Activated T-cell treated with anti-CD3 and anti-CD28 coated beads for 48 hours (primary cell): ENCODE data around the gene ADSS1.

Experiments used
- DNase-seq: peaks from one replicate; pipeline ENCODE4 v3.0.0-alpha.2; 2020; ENCODE audit warnings: low read depth

ADSS1 gene

GRCh38 chr14:104723651-104724406 is at the start of gene ADSS1:
Gene ADSS1, plus strand, starts transcription at chr14:104724229. Its CDS starts 42 bp downstream, at chr14:104724271.
- peak; percentile 51 for DNase-seq

GRCh38 chr14:104675447-104675846 is 48.6 kb upstream of the ADSS1 start:
- DNase-seq = no peak

DNA sequence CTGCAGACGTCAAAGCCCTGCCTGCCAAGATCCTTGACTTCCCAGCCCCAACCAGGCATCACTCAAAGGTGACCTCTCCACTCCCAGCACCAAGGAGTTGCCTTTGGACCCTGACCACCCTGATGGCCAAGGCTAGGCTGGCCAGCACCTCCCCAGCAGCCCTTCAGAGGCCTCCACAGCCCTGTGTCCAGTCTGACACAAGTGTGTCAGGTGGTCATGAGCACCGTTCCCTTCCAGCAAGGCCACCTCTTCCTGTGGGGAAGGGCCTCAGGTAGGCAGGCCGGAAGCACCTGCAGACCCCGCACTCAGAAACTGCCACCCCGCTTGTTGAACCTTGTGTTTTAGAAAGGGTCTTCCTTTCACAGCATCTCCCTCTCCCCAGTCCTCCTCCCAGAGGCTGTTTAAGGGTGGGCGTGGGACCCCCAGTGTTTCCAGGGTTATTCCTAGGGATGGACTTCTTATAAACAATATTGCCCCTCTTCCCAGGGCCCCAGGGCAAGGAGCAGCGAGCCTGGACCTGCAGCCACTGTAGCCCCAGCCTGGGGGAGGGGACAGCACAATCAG is 47.8 kb upstream of the ADSS1 start:
- DNase-seq = no peak

DNA sequence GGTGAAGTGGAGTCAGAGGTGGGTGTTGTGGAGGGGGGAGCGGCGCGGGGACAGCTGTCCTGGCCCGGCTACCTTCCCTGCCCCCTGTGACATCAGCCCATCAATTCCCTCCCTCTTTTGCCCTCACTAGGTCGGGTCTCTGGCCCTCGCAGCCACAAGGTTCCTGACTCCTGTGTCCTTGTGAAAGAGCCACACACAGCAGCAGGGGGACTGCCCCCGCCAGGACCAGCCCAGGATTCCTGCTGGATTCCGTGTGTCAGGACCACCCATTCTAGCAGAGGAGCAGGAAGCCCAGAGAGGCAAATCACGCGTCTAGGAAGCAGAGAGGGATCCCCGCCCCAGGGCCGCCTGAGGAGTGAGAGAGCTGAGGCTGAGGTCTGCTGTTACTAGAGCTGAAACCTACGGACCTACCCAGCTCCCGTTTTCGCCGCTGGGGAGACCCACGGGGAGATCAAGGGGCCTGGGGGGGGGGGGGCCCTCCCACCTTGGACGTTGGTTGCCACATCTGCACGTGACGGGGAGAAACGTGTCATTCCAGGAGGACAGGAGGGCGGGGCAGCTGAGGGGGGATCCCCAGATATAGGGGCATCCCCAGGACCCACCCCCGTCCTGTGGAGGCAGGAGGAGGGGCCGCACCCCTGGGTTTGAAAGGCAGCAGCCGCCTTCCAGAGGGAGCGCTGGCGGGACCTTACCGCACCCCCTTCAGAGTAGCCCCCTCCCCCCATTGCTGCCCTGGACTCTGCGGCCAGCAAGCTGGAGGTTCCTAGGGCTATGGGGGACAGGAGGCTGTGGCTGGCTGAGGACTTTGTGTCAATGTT is 47.1 kb upstream of the ADSS1 start:
- peak; percentile 48 for DNase-seq

- DNase-seq = peak; percentile 72
Measured at GRCh38 chr14:104677512-104678332, 46.3 kb upstream of the ADSS1 start.

DNA sequence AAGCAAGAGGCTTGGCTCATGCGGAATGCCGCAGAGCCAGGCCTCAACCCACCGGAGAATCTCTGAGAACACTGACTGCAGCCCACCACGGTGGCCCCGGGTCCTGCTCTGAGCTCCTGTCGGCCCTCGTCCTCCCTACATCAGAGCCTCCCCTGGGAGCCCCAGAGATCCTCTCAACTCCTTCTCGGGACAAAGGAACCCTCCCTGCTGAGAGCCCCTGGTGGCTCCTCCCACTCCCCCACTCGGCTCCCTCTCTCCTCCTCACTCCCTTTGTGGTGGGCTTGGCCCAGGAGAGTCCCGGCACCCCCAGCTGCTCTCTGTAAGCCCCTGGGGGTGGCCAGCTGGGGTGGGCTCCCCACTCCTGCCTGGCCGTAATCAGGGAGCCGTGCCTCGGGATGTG is 45.7 kb upstream of the ADSS1 start:
- DNase-seq = no peak

DNA sequence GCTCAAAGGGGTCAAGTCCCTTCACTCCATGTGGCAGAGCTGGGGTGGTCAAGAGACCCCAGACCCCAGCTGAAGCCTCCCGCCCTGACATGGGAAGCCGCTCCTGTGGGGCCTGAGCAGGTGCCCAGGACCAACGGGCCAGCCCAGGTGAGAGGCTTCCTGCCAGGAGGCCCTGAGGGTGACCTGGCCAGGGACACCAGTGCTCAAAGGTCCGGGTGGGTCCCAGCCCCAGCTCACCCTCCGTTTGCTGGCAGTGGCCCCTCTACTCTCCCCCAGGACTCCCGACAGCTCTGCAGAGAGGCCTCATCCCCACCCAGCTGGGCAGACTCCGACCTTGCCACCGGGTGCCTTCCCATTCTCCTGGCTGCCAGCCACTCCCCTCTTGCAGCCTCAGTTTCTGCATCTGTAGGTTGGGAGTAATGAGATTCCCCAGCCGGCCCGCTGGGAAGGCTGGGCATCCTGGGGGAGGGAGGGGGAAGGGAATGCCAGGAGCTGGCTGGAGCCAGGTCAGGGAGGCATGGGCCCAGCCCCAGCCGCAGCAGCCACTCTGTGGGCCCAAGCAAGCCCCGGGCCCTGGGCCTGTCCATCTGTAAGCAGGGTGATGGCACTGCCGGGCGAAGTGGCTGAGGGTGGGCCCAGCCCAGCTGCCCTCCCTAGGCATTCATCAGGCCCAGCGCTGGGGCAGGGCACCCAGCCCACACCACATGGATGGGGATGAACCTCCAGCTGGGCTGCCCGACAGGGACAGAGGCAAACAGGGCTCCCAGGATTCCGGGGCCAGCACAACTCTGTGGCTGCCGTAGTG is 44.9 kb upstream of the ADSS1 start:
- DNase-seq = no peak

DNA sequence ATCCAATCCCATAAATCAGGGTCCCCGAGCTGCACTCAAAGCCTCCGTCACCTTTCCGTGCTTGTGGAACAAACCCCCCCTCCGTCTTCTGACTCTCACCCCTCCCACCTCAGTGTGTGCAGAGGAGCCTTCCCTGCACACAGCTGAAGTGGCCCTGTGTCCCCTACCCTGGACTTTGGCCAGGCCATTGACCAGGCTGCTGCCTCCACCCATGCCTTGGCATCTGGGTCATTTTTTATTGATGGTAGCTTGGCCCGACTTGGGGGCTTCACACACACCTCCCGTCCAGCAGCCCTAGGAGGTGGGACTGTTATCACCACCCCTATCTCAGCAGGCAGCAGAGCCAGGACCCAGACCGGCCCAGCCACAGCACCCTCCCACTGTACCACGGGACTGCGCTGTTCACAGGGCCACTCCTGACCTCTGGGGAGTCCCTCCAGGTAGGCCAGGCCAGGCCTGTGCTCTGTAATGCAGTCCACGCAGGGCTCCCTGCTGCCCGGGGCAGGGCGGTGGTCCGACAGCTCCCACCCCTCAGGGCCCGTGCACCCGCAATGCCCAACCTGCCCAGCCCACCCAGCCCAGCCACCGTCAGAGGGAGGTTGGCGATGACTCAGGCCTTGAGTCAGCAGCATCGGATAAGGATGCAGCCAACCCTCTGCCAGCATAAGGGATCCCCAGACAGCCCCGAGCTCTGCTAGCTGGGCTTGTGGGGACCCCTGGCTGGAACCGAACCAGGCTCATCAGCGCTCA is 43.8 kb upstream of the ADSS1 start:
- DNase-seq = no peak

DNA sequence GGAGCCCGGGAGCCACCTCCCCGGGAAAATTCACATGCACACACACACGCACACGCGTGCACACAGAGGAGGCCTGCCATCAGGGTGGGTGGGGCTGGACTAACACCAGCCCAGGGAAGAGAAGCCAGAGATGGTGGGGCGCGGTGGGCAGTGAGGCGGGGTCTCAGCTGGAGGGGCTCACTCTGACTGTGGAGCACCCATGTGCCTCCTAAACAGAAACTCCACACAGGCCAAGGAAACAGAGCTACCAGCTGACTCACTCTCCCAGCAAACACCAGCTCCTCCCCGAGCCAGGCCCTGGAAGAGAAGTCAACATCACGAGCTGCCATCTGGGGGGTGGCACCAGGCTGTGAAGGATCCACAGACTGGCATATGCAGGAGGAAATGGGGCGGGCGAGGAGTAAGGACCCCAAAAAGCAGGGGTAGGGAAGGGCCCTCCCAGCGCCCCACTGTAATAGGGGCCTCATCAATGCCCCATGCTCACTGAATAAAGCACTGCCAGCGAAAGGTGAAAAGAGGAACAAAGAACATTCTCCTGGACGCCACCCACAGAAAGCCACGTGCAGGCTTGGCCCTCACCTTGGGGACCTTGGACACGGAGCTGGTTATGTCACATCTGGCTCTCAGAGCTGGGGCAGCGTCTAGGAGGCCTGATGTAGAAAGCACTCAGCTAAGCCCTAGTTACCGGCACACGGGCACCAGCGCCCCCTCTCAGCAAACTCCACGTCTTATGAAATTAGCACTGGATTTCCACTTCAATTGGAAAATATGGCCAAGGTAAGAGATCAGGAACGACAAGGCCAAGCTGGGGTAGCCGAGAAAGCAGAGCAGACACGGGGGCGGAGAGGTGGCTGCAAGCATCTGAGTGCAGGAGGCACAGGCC is 43.0 kb upstream of the ADSS1 start:
- no peak for DNase-seq

DNA sequence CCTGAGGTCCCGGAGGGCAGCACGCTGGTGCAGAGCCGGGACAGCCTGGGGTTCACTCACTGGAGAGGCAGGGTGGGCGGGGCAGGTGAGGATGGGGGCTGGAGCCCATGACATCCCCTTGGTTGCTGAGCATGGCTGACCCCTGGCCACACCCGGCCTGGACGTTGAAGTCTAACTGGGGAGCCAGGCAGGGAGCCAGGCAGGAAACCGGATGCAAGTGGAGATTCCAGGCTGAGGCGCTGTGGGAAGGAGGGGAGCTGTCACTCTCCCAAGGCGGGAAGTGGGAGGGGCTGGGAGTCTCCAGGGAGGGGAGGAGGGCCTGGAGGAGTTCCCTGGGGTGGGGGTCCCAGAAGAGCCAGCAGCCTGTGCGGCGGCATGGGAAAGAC is 42.3 kb upstream of the ADSS1 start:
- no peak for DNase-seq

- no peak for DNase-seq
Measured at GRCh38 chr14:104682107-104682593, 41.9 kb upstream of the ADSS1 start.

DNA sequence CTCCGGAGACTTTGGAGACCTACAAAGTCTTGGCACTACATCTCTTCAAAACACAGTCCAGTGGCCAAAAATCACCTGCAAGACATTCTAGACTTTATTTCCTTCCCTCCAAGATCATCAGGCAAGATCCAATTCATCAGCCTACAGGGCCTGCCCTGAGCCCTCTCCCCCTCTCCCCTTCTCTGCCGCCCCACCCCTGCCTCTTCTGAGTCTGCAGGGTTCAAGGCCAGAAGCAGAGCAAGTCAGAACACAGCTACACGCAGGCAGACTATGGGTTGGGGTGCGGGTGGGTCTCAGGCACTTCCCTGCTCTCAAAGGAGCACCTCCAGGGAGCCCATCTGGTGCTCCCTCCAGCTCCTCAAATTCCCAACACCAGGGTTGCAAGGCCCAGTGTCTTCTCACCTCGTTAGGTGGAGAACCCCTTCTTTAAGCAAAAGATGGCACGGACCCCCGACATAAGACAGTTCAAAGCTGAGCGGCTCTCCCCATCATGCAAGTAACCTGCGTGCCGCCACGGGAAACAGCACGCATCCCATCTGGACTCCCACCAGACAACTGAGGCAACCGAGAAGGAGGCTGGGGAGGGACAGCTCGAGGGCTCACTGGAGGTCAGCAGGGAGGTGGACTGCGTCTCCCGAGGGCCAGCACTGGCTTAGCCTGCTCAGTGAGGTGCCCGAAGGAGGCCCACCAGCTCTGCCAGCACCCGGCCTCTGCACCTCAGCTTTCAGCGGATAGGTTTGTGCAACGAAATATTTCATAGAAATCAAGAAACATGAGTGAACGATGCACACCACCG is 40.2 kb upstream of the ADSS1 start:
- DNase-seq = no peak

DNA sequence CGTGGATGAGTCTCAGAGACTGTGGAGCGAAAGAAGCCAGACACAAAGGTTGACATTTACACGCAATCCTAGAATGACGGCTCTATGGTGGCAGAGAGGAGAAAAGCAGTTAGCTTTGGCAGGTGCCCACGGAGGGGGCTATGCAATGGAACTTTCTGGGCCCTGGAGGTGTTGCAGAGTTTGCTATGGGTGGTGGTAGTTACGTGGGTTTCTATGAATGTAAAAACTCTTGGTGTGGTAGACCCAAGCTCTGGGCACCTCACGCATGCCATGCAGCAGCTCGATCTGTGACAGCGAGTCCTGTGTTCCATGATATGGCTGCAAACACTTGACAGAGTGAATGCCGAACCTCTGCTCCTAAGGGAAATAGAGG is 39.6 kb upstream of the ADSS1 start:
- no peak for DNase-seq

GRCh38 chr14:104685216-104685997 is 38.6 kb upstream of the ADSS1 start:
- no peak for DNase-seq

GRCh38 chr14:104685998-104686610 is 37.9 kb upstream of the ADSS1 start:
- no peak for DNase-seq

DNA sequence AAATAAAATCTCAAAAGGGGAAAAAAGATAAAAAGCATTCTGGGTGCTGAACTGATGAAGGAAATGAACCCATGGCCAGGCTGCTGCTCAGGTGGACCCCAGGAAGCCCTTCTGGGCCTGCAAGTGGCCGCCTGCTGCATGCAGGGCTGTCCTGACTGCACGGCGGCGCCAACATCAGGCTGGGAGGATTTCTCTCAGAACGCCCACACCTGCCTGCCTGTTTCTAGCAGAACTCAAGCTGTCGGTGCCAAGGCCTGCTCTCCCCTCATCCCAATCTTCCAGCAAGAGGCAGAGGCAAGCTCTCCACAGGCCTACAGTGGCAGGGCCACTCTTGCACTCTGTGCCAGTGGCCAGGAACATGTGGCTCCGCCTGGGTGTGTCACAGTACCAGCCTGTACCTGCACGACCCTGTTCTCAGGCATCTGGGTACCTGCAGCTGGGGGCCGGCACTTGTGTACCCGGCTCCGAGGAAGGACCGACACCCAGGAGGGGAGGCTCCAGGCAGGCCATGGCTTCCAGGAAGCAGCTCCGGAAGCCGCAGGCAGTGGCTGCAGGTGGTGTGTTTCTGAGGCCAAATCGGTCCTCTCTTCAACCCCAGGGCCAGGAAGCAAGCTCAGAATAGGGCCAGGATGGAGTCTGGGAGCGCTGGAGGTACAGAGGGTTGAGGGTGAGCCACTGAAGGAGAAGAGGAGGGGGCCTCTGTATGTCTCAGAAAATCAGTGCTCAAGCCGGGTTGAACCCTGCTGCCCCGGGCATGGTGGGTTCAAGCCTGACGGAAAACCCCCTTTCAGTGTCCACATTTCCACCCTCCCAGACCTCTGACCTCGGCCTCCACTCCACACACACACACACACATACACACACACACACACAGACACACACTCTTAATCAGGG is 37.2 kb upstream of the ADSS1 start:
- DNase-seq = no peak
